ENCODE data around the gene TMEM14A.
A peak's percentile ranks its signal among the peaks of the same experiment; 100 is the strongest.
"Not testable (repeated sequence)": the region's sequence is repeated elsewhere in the genome, so short reads cannot be mapped to it uniquely, and the experiment has no call there.

The TMEM14A gene

GRCh38 chr6:52661551-52661950 lies 9.4 kb upstream of the TMEM14A start:
- peak; percentile 49 for DNase-seq

- no peak for DNase-seq
These were observed 8.9 kb upstream of the TMEM14A start for GRCh38 chr6:52662031-52662430.

GRCh38 chr6:52663120-52663935 lies 7.6 kb upstream of the TMEM14A start:
- peak; percentile 84 for DNase-seq

GRCh38 chr6:52663936-52664185 lies 7.1 kb upstream of the TMEM14A start:
- DNase-seq, result no peak

- peak; percentile 96 for DNase-seq
These were observed 6.5 kb upstream of the TMEM14A start for GRCh38 chr6:52664186-52664990.

- no peak for DNase-seq
These were observed 5.8 kb upstream of the TMEM14A start for GRCh38 chr6:52664991-52665686.

GRCh38 chr6:52666071-52666470 lies 4.8 kb upstream of the TMEM14A start:
- no peak for DNase-seq

GRCh38 chr6:52666523-52666922 lies 4.4 kb upstream of the TMEM14A start:
- no peak for DNase-seq

GRCh38 chr6:52667572-52667971 lies 3.3 kb upstream of the TMEM14A start:
- no peak for DNase-seq

- no peak for DNase-seq
These were observed 763 bp downstream of the TMEM14A start for GRCh38 chr6:52671676-52672075.

- no peak for DNase-seq
These were observed 1.6 kb downstream of the TMEM14A start for GRCh38 chr6:52672412-52673025.

GRCh38 chr6:52674666-52675065 lies 3.8 kb downstream of the TMEM14A start:
- no peak for DNase-seq

- DNase-seq, result no peak
These were observed 4.5 kb downstream of the TMEM14A start for GRCh38 chr6:52675372-52675771.

- DNase-seq, result not testable (repeated sequence)
These were observed 5.7 kb downstream of the TMEM14A start for GRCh38 chr6:52676631-52677030.

- DNase-seq, result no peak
These were observed 10.5 kb downstream of the TMEM14A start for GRCh38 chr6:52681416-52681815.

- DNase-seq, result no peak
These were observed 16.2 kb downstream of the TMEM14A start for GRCh38 chr6:52686878-52687699.

GRCh38 chr6:52689857-52690256 lies 18.9 kb downstream of the TMEM14A start:
- DNase-seq, result no peak

GRCh38 chr6:52691718-52692117 lies 20.8 kb downstream of the TMEM14A start:
- no peak for DNase-seq

GRCh38 chr6:52693773-52694172 lies 22.9 kb downstream of the TMEM14A start:
- DNase-seq, result no peak

- no peak for DNase-seq
These were observed 23.5 kb downstream of the TMEM14A start for GRCh38 chr6:52694404-52694803.

GRCh38 chr6:52696418-52696817 lies 25.5 kb downstream of the TMEM14A start:
- no peak for DNase-seq

- DNase-seq, result no peak
These were observed 27.0 kb downstream of the TMEM14A start for GRCh38 chr6:52697903-52698302.
